Measurements from ENCODE around the gene ZBTB44. TPM values are rescaled to one million over a fixed set of nuclear protein-coding genes. Genes with fewer than 3 reads are reported as not detected.

ZBTB44 gene
- total and polyA plus RNA-seq, 11 donors: 9.7 to 56.3 (median 37.2) TPM

DNA sequence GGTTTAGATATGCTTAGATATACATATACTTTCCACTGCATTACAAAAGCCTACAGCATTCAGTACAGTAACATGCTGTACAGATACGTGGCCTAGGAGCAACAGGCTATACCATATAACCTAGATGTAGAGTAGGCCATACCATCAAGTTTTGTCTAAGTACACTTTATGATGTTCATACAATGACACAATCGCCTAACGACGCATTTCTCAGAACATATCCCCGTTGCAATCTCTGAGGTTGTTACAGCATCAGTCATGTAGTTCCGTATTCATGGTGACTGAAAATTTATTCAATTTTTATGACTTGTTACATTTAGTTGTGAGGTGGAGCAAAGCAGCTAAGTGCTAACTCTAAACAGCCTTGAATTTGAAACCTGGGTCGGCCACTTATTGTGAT, 6.7 kb downstream of the ZBTB44 start:
- TF ChIP-seq, protein P1, sequence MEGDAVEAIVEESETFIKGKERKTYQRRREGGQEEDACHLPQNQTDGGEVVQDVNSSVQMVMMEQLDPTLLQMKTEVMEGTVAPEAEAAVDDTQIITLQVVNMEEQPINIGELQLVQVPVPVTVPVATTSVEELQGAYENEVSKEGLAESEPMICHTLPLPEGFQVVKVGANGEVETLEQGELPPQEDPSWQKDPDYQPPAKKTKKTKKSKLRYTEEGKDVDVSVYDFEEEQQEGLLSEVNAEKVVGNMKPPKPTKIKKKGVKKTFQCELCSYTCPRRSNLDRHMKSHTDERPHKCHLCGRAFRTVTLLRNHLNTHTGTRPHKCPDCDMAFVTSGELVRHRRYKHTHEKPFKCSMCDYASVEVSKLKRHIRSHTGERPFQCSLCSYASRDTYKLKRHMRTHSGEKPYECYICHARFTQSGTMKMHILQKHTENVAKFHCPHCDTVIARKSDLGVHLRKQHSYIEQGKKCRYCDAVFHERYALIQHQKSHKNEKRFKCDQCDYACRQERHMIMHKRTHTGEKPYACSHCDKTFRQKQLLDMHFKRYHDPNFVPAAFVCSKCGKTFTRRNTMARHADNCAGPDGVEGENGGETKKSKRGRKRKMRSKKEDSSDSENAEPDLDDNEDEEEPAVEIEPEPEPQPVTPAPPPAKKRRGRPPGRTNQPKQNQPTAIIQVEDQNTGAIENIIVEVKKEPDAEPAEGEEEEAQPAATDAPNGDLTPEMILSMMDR (IDR thresholded peaks at IDR 0.05): no peak
- no peak for TF ChIP-seq POLR2A (IDR thresholded peaks at IDR 0.05)
- no peak for DNase-seq
- Histone ChIP-seq H3K9me3 (peaks cover 0 to 22% (median 0%) of the 10 kb centered on the region in 12 donors), H3K27ac (no peak overlapping the region), H3K27me3 (no peaks in the 10 kb centered on the region), H3K36me3 (no peaks in the 10 kb centered on the region), H3K4me1 (peaks cover 0 to 45% (median 24%) of the 10 kb centered on the region in 12 donors), H3K4me3 (no peak overlapping the region)
- ATAC-seq: no peak
- 91 to 96% (median 94%) methylated on average over 7 of the region's 7 CpGs for WGBS, 4 donors
- intact Hi-C loops (cut with DNase I): no loop called here

DNA sequence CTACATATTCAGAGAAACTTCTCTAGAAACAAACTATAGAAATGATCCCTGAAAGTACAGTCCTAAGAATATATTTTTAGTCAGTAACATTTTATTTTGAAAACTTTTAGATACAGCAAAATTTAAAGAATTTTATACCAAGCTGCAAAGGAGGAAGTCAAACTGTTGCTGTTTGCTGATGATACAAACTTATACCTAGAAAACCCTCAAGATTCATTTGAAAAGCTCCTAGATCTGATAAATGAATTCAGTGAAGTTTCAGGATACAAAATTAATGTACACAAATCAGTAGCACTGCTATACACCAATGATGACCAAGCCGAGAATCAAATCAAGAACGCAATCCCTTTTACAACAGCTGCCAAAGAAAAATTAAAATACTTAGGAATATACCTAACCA, 10.1 kb downstream of the ZBTB44 start:
- TF ChIP-seq POLR2A (IDR thresholded peaks at IDR 0.05): no peak
- TF ChIP-seq, protein P1 (IDR thresholded peaks at IDR 0.05): no peak
- Histone ChIP-seq H3K9me3 (peaks cover 0 to 22% (median 0%) of the 10 kb centered on the region in 12 donors), H3K4me1 (peaks cover 0 to 36% (median 14%) of the 10 kb centered on the region in 12 donors), H3K36me3 (peaks cover 0 to 6% (median 0%) of the 10 kb centered on the region in 9 donors), H3K4me3 (no peak overlapping the region), H3K27me3 (no peaks in the 10 kb centered on the region), H3K27ac (no peak overlapping the region)
- DNase-seq (no peak), ATAC-seq (no peak)
- WGBS, 4 donors: 87 to 94% (median 92%) methylated on average over 2 of the region's 2 CpGs
- intact Hi-C loops (cut with DNase I): no loop called here

DNA sequence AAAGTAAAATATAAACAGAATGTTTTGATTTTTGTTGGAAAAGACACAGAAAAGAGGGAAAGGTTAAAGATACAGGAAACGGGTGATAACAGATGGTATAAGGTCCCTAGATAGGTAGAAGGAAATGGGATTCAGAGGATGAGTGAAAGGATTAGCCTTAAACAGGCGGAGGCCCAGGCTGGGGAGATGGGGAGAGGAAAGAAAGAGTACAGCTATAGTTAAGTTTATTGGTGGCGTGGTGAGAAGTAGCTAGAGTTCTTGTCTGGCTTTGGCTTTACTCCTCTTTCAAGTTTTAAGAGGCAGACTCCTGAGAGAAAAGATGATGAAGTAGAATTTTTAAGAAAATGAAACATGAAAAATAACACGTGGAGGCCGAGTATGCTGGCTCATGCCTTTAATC, 13.7 kb downstream of the ZBTB44 start:
- H3K27me3 ChIP-seq: no peaks in the 10 kb centered on the region
- peaks cover 0 to 28% (median 13%) of the 10 kb centered on the region in 12 donors for H3K4me1 ChIP-seq
- ATAC-seq: no peak
- intact Hi-C loops (cut with DNase I): no loop called here
- H3K4me3 ChIP-seq: no peak overlapping the region
- DNase-seq: no peak
- H3K27ac ChIP-seq: peak overlapping the region in 1 of 12 donors; percentile 3
- peaks cover 0 to 6% (median 0%) of the 10 kb centered on the region in 9 donors for H3K36me3 ChIP-seq
- H3K9me3 ChIP-seq: peaks cover 0 to 12% (median 0%) of the 10 kb centered on the region in 12 donors
- WGBS, 4 donors: 66 to 75% (median 70%) methylated on average over 5 of the region's 5 CpGs
- no peak for TF ChIP-seq POLR2A (IDR thresholded peaks at IDR 0.05)
- TF ChIP-seq, protein P1 (IDR thresholded peaks at IDR 0.05): no peak

DNA sequence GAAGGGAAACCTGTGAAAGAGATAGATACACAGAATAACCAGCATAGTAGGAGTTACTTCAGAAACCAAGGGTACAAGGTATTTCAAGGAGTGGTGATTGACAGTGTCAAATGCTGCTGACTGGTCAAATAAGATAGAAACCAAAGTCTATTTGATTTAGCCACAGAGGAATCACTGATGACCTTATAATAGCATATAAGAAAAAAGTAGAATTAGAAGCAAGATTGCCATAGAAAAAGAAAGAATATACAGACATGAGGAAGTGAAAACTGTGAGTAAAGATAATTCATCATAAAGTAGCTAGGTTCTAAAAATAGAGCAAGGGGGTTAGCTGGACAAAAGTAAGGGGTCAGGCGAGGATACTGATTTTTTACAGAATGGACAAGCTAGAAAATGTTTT, 14.2 kb downstream of the ZBTB44 start:
- DNase-seq (no peak), ATAC-seq (no peak)
- TF ChIP-seq, protein P1 (IDR thresholded peaks at IDR 0.05): no peak
- no peak for TF ChIP-seq POLR2A (IDR thresholded peaks at IDR 0.05)
- intact Hi-C loops (cut with DNase I): no loop called here
- Histone ChIP-seq H3K27me3 (no peaks in the 10 kb centered on the region), H3K4me3 (no peak overlapping the region), H3K9me3 (peaks cover 0 to 8% (median 0%) of the 10 kb centered on the region in 12 donors), H3K36me3 (peaks cover 0 to 6% (median 0%) of the 10 kb centered on the region in 9 donors), H3K27ac (peak overlapping the region in 1 of 12 donors; percentile 3), H3K4me1 (peaks cover 0 to 28% (median 13%) of the 10 kb centered on the region in 12 donors)
- 33 to 45% (median 44%) methylated on average over 1 of the region's 1 CpG for WGBS, 4 donors
